ENCODE results near the gene DOCK9.

Gene DOCK9

DNA sequence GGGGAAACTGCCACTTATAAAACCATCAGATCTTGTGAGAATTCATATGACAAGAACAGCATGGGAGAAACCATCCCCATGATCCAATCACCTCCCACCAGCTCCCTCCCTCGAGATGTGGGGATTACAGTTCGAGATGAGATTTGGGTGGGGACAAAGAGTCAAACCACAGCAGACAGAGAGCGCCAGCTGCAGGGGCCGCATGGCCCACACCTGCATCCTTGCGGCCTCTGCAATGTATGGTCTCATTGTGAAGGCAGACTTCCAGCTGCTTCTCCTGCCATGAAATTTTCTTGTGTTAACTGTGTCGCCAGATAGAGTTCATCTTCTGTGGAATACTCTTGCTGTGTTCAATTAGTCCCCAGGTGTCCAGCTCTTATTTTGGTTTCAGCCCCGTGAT, 208.1 kb downstream of the DOCK9 start:
- no peak for DNase-seq (ENCODE audit: low read depth)
- TF ChIP-seq, protein P1, sequence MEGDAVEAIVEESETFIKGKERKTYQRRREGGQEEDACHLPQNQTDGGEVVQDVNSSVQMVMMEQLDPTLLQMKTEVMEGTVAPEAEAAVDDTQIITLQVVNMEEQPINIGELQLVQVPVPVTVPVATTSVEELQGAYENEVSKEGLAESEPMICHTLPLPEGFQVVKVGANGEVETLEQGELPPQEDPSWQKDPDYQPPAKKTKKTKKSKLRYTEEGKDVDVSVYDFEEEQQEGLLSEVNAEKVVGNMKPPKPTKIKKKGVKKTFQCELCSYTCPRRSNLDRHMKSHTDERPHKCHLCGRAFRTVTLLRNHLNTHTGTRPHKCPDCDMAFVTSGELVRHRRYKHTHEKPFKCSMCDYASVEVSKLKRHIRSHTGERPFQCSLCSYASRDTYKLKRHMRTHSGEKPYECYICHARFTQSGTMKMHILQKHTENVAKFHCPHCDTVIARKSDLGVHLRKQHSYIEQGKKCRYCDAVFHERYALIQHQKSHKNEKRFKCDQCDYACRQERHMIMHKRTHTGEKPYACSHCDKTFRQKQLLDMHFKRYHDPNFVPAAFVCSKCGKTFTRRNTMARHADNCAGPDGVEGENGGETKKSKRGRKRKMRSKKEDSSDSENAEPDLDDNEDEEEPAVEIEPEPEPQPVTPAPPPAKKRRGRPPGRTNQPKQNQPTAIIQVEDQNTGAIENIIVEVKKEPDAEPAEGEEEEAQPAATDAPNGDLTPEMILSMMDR (IDR thresholded peaks at IDR 0.05; ENCODE audit: insufficient read depth, low read depth, low read length, missing control alignments): no peak

DNA sequence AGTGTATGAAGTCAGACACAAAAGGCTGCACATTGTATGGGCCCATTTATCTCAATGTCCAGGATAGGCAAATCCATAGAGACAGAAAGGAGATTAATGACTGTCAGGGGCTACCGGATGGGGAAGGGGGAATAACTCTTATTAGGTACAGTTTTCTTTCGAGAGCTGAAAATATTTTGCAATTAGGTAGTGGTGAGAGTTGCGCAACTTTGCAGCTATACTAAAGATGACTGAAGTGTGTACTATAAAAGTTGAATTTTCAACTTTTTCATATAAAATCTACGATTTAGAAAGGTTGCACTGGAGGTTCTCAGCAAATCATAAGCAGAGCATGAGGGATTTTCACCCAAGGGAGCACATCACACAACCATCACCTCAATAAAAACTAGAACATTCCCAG, 209.3 kb downstream of the DOCK9 start:
- TF ChIP-seq, protein P1 (IDR thresholded peaks at IDR 0.05; ENCODE audit: insufficient read depth, low read depth, low read length, missing control alignments): no peak
- no peak overlapping the region for H3K4me3 ChIP-seq (ENCODE audit: low read depth, low read length)
- no peak for DNase-seq (ENCODE audit: low read depth)

More for the DNA sequence above, 208.1 kb downstream of the DOCK9 start:
- H3K4me3 ChIP-seq (ENCODE audit: low read depth, low read length): no peak overlapping the region

DNA sequence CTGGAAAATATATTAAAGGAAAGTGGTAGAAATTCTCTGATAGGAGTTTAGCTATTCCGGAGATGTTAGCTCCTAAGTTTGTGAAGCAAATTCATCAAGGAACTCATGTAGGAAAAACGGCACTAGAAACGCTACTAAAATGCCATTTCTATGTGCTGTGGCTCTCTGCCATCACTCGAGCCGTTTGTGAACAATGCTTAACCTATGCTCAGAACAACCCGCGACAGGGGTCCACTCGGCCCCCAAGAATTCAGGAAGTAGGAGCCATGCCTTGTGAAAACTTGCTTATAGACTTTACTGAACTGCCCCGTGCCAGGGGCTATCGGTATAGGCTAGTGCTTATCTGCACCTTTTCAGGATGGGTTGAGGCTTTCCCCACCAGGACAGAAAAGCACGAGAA, 211.2 kb downstream of the DOCK9 start:
- TF ChIP-seq, protein P1 (IDR thresholded peaks at IDR 0.05; ENCODE audit: insufficient read depth, low read depth, low read length, missing control alignments): no peak
- no peak for DNase-seq (ENCODE audit: low read depth)
- no peak overlapping the region for H3K4me3 ChIP-seq (ENCODE audit: low read depth, low read length)

DNA sequence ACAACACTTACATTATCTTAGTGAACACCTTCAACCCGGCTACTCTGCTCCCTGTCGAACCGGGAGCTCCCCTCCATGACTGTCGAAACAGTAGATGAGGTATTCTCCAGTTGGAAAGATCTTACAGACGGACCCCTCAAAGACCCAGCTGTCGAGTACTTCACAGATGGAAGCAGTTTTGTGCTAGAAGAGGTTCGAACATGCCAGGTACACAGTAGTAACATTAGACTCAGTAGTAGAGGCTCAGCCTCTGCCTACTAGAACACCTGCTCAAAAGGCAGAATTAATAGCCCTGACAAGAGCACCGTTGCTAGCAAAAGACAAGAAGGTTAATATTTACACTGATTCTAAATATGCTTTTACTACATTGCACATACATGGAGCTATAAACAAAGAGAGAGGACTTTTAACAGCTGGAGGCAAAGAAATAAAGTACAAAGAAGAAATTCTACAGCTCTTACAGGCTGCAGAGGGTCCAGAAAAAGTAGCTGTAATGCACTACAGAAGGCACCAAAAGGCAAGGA, 211.8 kb downstream of the DOCK9 start:
- DNase-seq (ENCODE audit: low read depth): no peak
- H3K4me3 ChIP-seq (ENCODE audit: low read depth, low read length): no peak overlapping the region
- TF ChIP-seq, protein P1 (IDR thresholded peaks at IDR 0.05; ENCODE audit: insufficient read depth, low read depth, low read length, missing control alignments): no peak

DNA sequence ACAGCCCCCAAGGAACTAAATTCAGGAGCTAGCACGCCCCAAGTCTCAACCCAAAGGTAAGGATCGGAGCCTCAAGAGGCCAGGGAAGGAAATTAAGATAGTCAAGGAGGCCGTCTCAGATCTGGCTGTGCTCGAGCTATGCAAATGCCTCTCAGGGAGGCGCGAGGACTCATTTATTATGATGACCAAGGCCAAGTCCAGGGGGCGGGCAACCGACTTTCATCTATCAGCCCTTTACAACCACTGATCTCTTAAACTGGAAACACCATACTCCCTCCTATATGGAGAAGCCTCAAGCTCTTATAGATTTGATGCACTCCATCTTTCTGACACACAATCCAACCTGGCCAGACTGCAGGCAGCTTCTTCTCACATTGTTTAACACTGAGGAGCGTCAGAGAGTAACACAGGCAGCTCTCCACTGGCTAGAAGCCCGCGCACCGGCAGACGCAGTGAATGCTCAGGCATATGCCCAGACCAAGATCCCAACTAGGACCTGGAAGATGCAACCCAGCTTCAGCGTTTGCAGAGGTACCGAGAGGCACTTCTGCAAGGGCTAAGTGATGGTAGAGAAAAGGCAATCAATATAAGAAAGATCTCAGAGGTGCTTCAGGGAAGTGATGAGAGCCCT, 215.8 kb downstream of the DOCK9 start:
- TF ChIP-seq, protein P1 (IDR thresholded peaks at IDR 0.05; ENCODE audit: insufficient read depth, low read depth, low read length, missing control alignments): no peak
- DNase-seq (ENCODE audit: low read depth): no peak
- peak overlapping the region; percentile 40 for H3K4me3 ChIP-seq (ENCODE audit: low read depth, low read length)

DNA sequence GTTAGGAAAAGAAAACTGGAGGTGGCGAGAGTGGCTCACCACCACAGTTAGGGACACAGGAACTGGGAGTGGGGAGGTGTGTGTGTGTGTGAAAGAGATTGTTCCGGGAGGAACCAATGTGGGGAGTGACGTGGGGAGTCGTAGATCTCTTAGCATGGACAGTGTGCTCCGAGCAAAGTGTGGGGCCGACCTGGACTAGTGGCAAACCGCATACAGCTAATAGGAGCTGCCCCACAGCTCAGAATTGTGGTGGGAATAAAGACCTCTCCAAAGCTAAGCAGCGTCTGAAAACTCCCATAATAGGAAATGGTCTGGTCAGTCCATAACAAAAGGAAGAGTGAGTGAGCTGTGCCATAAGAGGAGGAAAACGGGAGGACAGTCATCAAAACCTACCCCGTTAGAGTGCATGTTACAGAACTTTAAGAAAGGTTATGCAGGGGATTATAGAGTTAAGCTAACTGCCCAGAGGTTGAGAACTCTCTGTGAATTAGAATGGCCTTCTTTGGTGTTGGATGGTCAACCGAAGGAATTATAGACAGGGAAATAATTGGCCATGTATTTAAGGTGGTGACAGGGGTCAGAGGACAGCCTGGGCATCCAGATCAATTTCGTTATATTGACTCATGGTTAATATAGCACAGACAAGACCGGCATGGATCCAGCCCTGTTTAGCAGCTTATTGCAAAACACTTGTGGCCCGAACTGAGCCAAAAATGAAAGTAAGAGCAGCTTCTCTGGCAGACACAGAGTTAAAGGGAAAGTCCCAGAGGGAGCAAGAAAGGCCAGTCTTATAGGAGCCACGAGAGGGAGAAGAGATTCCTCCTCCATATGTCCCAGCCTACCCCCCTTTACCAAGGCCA, 216.5 kb downstream of the DOCK9 start:
- H3K4me3 ChIP-seq (ENCODE audit: low read depth, low read length): peak overlapping the region; percentile 40
- DNase-seq (ENCODE audit: low read depth): peak; percentile 59
- TF ChIP-seq, protein P1 (IDR thresholded peaks at IDR 0.05; ENCODE audit: insufficient read depth, low read depth, low read length, missing control alignments): no peak
